HepG2 (cell line): ENCODE results near the gene SLC1A2. TPM values are rescaled to one million over a fixed set of nuclear protein-coding genes. Genes with fewer than 3 reads are reported as not detected.

Source experiments
- CBX1 ChIP-seq: IDR thresholded peaks from one replicate; pipeline ENCODE4 v1.6.1; 2016; ENCODE audit warnings: antibody characterized with exemption, low read depth
- EP300 ChIP-seq, 3 experiments: sonication (generic) in 1 of 3; formaldehyde crosslinking in 1 of 3; IDR thresholded peaks; 2 replicates each; pipeline versions ENCODE4 v1.5.1 to v1.6.1; 2011 to 2020; ENCODE audit warnings: low read depth in 2 of 3, low read length in 2 of 3, borderline replicate concordance in 1 of 3, improper control_type of control experiment in 1 of 3, mild to moderate bottlenecking in 1 of 3, missing genetic modification reagents in 1 of 3, moderate library complexity in 1 of 3
- HNF4G ChIP-seq, 2 experiments: sonication (generic) in 1 of 2; formaldehyde crosslinking in 1 of 2; IDR thresholded peaks; 2 replicates each; pipeline versions ENCODE4 v1.4.0 to v1.6.1; 2011 to 2020; ENCODE audit warnings: borderline replicate concordance in 2 of 2, low read depth in 2 of 2, mild to moderate bottlenecking in 2 of 2, low read length in 1 of 2, missing genetic modification reagents in 1 of 2, moderate library complexity in 1 of 2
- SMARCC2 ChIP-seq: fragments of 450-650 bp; IDR thresholded peaks from 2 replicates; pipeline ENCODE4 v1.6.1; 2017; ENCODE audit warnings: antibody characterized with exemption, mild to moderate bottlenecking
- SOX6 ChIP-seq, 2 experiments: fragments of 450-650 bp in 1 of 2; sonication (generic) in 1 of 2; formaldehyde crosslinking in 1 of 2; IDR thresholded peaks; 2 replicates each; pipeline versions ENCODE4 v1.4.0 to v1.6.1; 2017 to 2020; ENCODE audit warnings: antibody characterized with exemption in 1 of 2, mild to moderate bottlenecking in 1 of 2, missing genetic modification reagents in 1 of 2
- TEAD3 ChIP-seq: optimal IDR thresholded peaks from 2 replicates; pipeline ENCODE3; 2016; ENCODE audit warnings: borderline replicate concordance
- U2AF2 ChIP-seq: fragments of 200-400 bp; formaldehyde crosslinking; IDR thresholded peaks from 2 replicates; pipeline ENCODE4 v1.6.1; 2017; ENCODE audit warnings: low read depth, mild to moderate bottlenecking, low read length
- ZNF124 ChIP-seq: sonication (generic); formaldehyde crosslinking; IDR thresholded peaks from 2 replicates; pipeline ENCODE4 v1.4.0; 2020; ENCODE audit warnings: missing genetic modification reagents
- ZNF17 ChIP-seq: sonication (generic); formaldehyde crosslinking; IDR thresholded peaks from 2 replicates; pipeline ENCODE4 v1.5.0; 2020; ENCODE audit warnings: mild to moderate bottlenecking, missing genetic modification reagents
- ZNF317 ChIP-seq: sonication (generic); formaldehyde crosslinking; IDR thresholded peaks from 2 replicates; pipeline ENCODE4 v1.5.0; 2020; ENCODE audit warnings: mild to moderate bottlenecking, missing genetic modification reagents
- ZNF800 ChIP-seq: sonication (generic); formaldehyde crosslinking; IDR thresholded peaks from 2 replicates; pipeline ENCODE4 v1.4.0; 2020; ENCODE audit warnings: missing genetic modification reagents
- ZNF816 ChIP-seq: sonication (generic); formaldehyde crosslinking; IDR thresholded peaks from 2 replicates; pipeline ENCODE4 v1.8.0; 2022; ENCODE audit warnings: missing genetic modification reagents, mild to moderate bottlenecking, borderline replicate concordance
- polyA plus RNA-seq, 8 experiments: library from polyadenylated mRNA; depleted of rRNA in 3 of 8; stranded (reverse) in 7 of 8; unstranded in 1 of 8; fragments of >200 nt; fragmentation: Illumina TruSeq in 4 of 8; extraction: Trizol in 4 of 8; gene quantifications; 2 replicates each; pipeline versions ENCODE4 v1.2.1 to v1.2.3, GENCODE V29; 2011 to 2016; ENCODE audit warnings: low read depth in 4 of 8, missing spikeins in 1 of 8, mixed read lengths in 1 of 8; ENCODE audit not compliant: insufficient read depth in 1 of 8
- total RNA-seq, 5 experiments: library from RNA; depleted of rRNA; stranded (reverse); fragments of >200 nt; fragmentation: Illumina TruSeq; extraction: Trizol; gene quantifications; 2 replicates each; pipeline ENCODE4 v1.2.3, GENCODE V29; 2016; ENCODE audit warnings: low read depth in 1 of 5
- TF ChIP-seq, protein P1 (sequence below): sonication (generic); formaldehyde crosslinking; IDR thresholded peaks from one replicate; pipeline ENCODE4 v1.5.1; 2020; ENCODE audit warnings: mild to moderate bottlenecking, missing genetic modification reagents; ENCODE audit errors: not compliant biosample characterization
- TF ChIP-seq, protein P2 (sequence below): sonication (generic); formaldehyde crosslinking; IDR thresholded peaks from 2 replicates; pipeline ENCODE4 v1.4.0; 2020; ENCODE audit warnings: missing genetic modification reagents, borderline replicate concordance

The SLC1A2 gene
- total and polyA plus RNA-seq, 2 of the 13 experiments (the other 11 are each of a cell fraction or from before 2014, with no cell fraction given): 23.2 to 43.2 TPM

DNA sequence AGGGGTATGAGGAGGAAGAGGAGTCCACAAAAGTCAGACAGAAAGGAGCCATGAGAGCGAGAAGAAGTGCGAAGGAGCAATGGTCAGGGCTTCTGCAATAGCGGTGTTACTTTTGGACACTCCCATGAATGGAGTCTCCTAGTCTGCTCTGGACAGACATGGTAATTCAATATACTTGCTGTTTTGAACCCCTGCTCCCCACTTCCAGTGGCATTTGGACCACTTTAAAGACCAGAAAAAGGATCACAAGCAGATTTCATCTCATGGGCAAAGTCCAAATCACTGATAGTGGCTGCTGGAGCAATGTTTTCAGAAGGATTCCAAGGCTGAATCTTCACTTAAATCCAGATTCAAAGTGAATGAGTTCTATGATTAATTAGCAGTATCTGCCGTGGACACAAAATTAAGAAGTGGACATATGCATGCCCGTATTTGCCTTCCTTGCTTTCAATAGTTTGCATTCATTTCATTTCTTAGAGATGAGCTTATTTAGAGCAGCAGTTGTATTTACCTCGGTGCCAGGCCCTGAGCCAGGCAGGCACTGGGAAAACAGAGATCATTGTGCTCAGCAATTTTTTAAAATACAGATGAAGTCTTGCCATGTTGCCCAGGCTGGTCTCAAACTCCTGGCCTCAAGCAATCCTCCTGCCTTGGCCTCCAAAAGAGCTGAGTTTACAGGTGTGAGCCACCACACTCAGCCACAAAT, 72.0 kb downstream of the SLC1A2 start (continued):
- TF ChIP-seq, protein P1, sequence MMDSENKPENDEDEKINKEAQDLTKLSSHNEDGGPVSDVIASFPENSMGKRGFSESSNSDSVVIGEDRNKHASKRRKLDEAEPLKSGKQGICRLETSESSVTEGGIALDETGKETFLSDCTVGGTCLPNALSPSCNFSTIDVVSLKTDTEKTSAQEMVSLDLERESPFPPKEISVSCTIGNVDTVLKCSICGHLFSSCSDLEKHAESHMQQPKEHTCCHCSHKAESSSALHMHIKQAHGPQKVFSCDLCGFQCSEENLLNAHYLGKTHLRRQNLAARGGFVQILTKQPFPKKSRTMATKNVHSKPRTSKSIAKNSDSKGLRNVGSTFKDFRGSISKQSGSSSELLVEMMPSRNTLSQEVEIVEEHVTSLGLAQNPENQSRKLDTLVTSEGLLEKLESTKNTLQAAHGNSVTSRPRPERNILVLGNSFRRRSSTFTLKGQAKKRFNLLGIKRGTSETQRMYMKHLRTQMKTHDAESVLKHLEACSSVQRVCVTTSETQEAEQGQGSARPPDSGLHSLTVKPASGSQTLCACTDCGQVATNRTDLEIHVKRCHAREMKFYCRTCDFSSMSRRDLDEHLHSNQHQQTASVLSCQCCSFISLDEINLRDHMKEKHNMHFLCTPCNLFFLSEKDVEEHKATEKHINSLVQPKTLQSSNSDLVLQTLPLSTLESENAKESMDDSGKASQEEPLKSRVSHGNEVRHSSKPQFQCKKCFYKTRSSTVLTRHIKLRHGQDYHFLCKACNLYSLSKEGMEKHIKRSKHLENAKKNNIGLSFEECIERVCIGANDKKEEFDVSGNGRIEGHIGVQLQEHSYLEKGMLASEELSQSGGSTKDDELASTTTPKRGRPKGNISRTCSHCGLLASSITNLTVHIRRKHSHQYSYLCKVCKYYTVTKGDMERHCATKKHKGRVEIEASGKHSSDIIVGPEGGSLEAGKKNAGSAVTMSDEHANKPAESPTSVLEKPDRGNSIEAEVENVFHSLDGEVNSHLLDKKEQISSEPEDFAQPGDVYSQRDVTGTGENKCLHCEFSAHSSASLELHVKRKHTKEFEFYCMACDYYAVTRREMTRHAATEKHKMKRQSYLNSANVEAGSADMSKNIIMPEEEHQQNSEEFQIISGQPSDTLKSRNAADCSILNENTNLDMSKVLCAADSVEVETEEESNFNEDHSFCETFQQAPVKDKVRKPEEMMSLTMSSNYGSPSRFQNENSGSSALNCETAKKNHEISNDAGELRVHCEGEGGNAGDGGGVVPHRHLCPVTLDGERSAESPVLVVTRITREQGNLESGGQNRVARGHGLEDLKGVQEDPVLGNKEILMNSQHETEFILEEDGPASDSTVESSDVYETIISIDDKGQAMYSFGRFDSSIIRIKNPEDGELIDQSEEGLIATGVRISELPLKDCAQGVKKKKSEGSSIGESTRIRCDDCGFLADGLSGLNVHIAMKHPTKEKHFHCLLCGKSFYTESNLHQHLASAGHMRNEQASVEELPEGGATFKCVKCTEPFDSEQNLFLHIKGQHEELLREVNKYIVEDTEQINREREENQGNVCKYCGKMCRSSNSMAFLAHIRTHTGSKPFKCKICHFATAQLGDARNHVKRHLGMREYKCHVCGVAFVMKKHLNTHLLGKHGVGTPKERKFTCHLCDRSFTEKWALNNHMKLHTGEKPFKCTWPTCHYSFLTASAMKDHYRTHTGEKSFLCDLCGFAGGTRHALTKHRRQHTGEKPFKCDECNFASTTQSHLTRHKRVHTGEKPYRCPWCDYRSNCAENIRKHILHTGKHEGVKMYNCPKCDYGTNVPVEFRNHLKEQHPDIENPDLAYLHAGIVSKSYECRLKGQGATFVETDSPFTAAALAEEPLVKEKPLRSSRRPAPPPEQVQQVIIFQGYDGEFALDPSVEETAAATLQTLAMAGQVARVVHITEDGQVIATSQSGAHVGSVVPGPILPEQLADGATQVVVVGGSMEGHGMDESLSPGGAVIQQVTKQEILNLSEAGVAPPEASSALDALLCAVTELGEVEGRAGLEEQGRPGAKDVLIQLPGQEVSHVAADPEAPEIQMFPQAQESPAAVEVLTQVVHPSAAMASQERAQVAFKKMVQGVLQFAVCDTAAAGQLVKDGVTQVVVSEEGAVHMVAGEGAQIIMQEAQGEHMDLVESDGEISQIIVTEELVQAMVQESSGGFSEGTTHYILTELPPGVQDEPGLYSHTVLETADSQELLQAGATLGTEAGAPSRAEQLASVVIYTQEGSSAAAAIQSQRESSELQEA (CRISPR knock-in tag): no peak
- TF ChIP-seq TEAD3 (CRISPR knock-in tag): no peak
- no peak for TF ChIP-seq SMARCC2
- peak; percentile 42; the same call in 1 of the 2 replicates for TF ChIP-seq HNF4G (IDR thresholded peaks at IDR 0.05; ENCODE audit: borderline replicate concordance, low read depth, low read length)
- TF ChIP-seq HNF4G (CRISPR knock-in tag; IDR thresholded peaks at IDR 0.05; ENCODE audit: borderline replicate concordance, low read depth): no peak
- TF ChIP-seq U2AF2: no peak
- TF ChIP-seq ZNF124 (CRISPR knock-in tag): no peak
- no peak for TF ChIP-seq SOX6 (IDR thresholded peaks at IDR 0.05)
- 0 out of 2 replicates have a peak, but pooled peaks have one; percentile 9 for TF ChIP-seq SOX6 (CRISPR knock-in tag; IDR thresholded peaks at IDR 0.05)
- TF ChIP-seq ZNF800 (CRISPR knock-in tag): 0 out of 2 replicates have a peak, but pooled peaks have one; percentile 27
- TF ChIP-seq EP300 (IDR thresholded peaks at IDR 0.05; ENCODE audit: low read depth in 2 of 2, low read length in 2 of 2): peak in 1 of 2 experiments; percentile 35; a peak in 1 of 4 replicates
- no peak for TF ChIP-seq EP300 (CRISPR knock-in tag; IDR thresholded peaks at IDR 0.05; ENCODE audit: borderline replicate concordance)
- TF ChIP-seq ZNF17: no peak
- TF ChIP-seq, protein P2, sequence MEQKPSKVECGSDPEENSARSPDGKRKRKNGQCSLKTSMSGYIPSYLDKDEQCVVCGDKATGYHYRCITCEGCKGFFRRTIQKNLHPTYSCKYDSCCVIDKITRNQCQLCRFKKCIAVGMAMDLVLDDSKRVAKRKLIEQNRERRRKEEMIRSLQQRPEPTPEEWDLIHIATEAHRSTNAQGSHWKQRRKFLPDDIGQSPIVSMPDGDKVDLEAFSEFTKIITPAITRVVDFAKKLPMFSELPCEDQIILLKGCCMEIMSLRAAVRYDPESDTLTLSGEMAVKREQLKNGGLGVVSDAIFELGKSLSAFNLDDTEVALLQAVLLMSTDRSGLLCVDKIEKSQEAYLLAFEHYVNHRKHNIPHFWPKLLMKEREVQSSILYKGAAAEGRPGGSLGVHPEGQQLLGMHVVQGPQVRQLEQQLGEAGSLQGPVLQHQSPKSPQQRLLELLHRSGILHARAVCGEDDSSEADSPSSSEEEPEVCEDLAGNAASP (CRISPR knock-in tag): no peak
- TF ChIP-seq CBX1: no peak
- no peak for TF ChIP-seq ZNF317
- TF ChIP-seq ZNF816: no peak
